Urinary bladder (tissue), 4 donors: ENCODE data around the gene EFNA2. TPM values are rescaled to one million over a fixed set of nuclear protein-coding genes. Genes with fewer than 3 reads are reported as not detected.

Experiments
- DNase-seq: peaks from one replicate; pipeline ENCODE4 v3.0.0-alpha.2; 2015; ENCODE audit errors: extremely low spot score
- H3K27ac ChIP-seq: one replicate; pipeline ENCODE4 v1.5.1; 2013; ENCODE audit warnings: low read depth, mild to moderate bottlenecking, moderate library complexity
- H3K36me3 ChIP-seq: one replicate; pipeline ENCODE4 v1.6.1; 2013; ENCODE audit warnings: mild to moderate bottlenecking, moderate library complexity; ENCODE audit not compliant: insufficient read depth
- H3K4me1 ChIP-seq: one replicate; pipeline ENCODE4 v1.6.1; 2013; ENCODE audit warnings: mild to moderate bottlenecking, moderate library complexity; ENCODE audit not compliant: insufficient read depth
- H3K4me3 ChIP-seq: one replicate; pipeline ENCODE4 v1.5.1; 2013; ENCODE audit warnings: low read depth, low read length
- WGBS: extraction: QIAGEN DNeasy Blood & Tissue Kit; methylation state at CpG from one replicate; pipeline ENCODE4 v1.1.7; 2013; 5-methylcytosine and 5-hydroxymethylcytosine counted together
- polyA plus RNA-seq: library from polyadenylated mRNA; stranded (reverse); fragments of 200-250 nt; gene quantifications from one replicate; pipeline ENCODE4 v1.2.3, GENCODE V29; 2013
- total RNA-seq: library from RNA; depleted of rRNA; stranded (reverse); fragments of >200 nt; gene quantifications from one replicate; pipeline ENCODE4 v1.2.3, GENCODE V29; 2014
- donor health status: healthy with polysubstance abuse.
- donor health status: healthy.

EFNA2 gene
- total RNA-seq (0.32 TPM), polyA plus RNA-seq (0.09 TPM)

- WGBS = under 1% methylated on average over 100 of the region's 113 CpGs
- H3K36me3 ChIP-seq = no peaks in the 10 kb centered on the region
- H3K27ac ChIP-seq = no peak within 1 kb of the TSS
- H3K4me1 ChIP-seq = no peaks in the 10 kb centered on the region
- H3K4me3 ChIP-seq = peak within 1 kb of the TSS; percentile 43
- no peak for DNase-seq
Observed at GRCh38 chr19:1285737-1286360, at the start of gene EFNA2. TSS of gene EFNA2 (plus strand) at chr19:1285873. CDS start at chr19:1286169, 296 bp downstream.

- Histone ChIP-seq H3K27ac (no peak overlapping the region), H3K36me3 (no peaks in the 10 kb centered on the region), H3K4me1 (no peaks in the 10 kb centered on the region), H3K4me3 (peak overlapping the region; percentile 46)
- 11% methylated on average over 42 of the region's 42 CpGs for WGBS
- DNase-seq = no peak
Observed at GRCh38 chr19:1236576-1236975, 49.1 kb upstream of the EFNA2 start.

GRCh38 chr19:1237027-1237659 lies 48.5 kb upstream of the EFNA2 start:
- Histone ChIP-seq H3K4me1 (no peaks in the 10 kb centered on the region), H3K27ac (no peak overlapping the region), H3K36me3 (no peaks in the 10 kb centered on the region), H3K4me3 (peak overlapping the region; percentile 46)
- no peak for DNase-seq
- 1% methylated on average over 60 of the region's 60 CpGs for WGBS

- Histone ChIP-seq H3K4me3 (peak within 1 kb of the TSS; percentile 46), H3K27ac (no peak within 1 kb of the TSS), H3K36me3 (no peaks in the 10 kb centered on the region), H3K4me1 (no peaks in the 10 kb centered on the region)
- under 1% methylated on average over 84 of the region's 87 CpGs for whole genome bisulfite sequencing
- no peak for DNase-seq
Observed at GRCh38 chr19:1237754-1238368, 47.8 kb upstream of the EFNA2 start, which contains the start of gene CBARP. TSS of gene CBARP (minus strand) at chr19:1238005. CDS start at chr19:1236100, 1,905 bp downstream.

- DNase-seq = no peak
- H3K4me3 ChIP-seq = peak overlapping the region; percentile 46
Observed at GRCh38 chr19:1238369-1239303, 47.0 kb upstream of the EFNA2 start.

GRCh38 chr19:1239420-1239795 lies 46.3 kb upstream of the EFNA2 start:
- H3K4me3 ChIP-seq = no peak overlapping the region
- H3K4me1 ChIP-seq = no peaks in the 10 kb centered on the region
- no peak overlapping the region for H3K27ac ChIP-seq
- H3K36me3 ChIP-seq = no peaks in the 10 kb centered on the region
- no peak for DNase-seq
- WGBS = 85% methylated on average over 11 of the region's 11 CpGs

More at GRCh38 chr19:1238369-1239303, 47.0 kb upstream of the EFNA2 start:
- Histone ChIP-seq H3K4me1 (no peaks in the 10 kb centered on the region), H3K27ac (no peak overlapping the region), H3K36me3 (no peaks in the 10 kb centered on the region)
- WGBS = 59% methylated on average over 34 of the region's 34 CpGs

- Histone ChIP-seq H3K4me1 (no peaks in the 10 kb centered on the region), H3K36me3 (no peaks in the 10 kb centered on the region), H3K4me3 (peak overlapping the region; percentile 8), H3K27ac (peak overlapping the region; percentile 76)
- no peak for DNase-seq
- WGBS = 10% methylated on average over 84 of the region's 84 CpGs
Observed at GRCh38 chr19:1239796-1240737, 45.6 kb upstream of the EFNA2 start.

GRCh38 chr19:1240925-1241324 lies 44.7 kb upstream of the EFNA2 start:
- Histone ChIP-seq H3K4me1 (peaks cover 3% of the 10 kb centered on the region), H3K27ac (no peak overlapping the region), H3K36me3 (no peaks in the 10 kb centered on the region), H3K4me3 (no peak overlapping the region)
- 61% methylated on average over 15 of the region's 15 CpGs for WGBS
- DNase-seq = no peak

- DNase-seq = no peak
- Histone ChIP-seq H3K36me3 (no peaks in the 10 kb centered on the region), H3K27ac (peak within 1 kb of the TSS; percentile 57), H3K4me1 (peaks cover 3% of the 10 kb centered on the region), H3K4me3 (peak within 1 kb of the TSS; percentile 84)
- WGBS = under 1% methylated on average over 79 of the region's 79 CpGs
Observed at GRCh38 chr19:1241417-1242095, 44.1 kb upstream of the EFNA2 start, which contains the start of gene ATP5F1D. TSS of gene ATP5F1D (plus strand) at chr19:1241751. CDS start at chr19:1241851, 100 bp downstream.

GRCh38 chr19:1243768-1244692 lies 41.6 kb upstream of the EFNA2 start:
- peaks cover 3% of the 10 kb centered on the region for H3K4me1 ChIP-seq
- no peak for DNase-seq
- 38% methylated on average over 33 of the region's 33 CpGs for WGBS
- H3K4me3 ChIP-seq = no peak overlapping the region
- H3K36me3 ChIP-seq = no peaks in the 10 kb centered on the region
- H3K27ac ChIP-seq = peak overlapping the region; percentile 86

- Histone ChIP-seq H3K36me3 (no peaks in the 10 kb centered on the region), H3K27ac (peak overlapping the region; percentile 86), H3K4me1 (peaks cover 3% of the 10 kb centered on the region), H3K4me3 (no peak overlapping the region)
- 22% methylated on average over 31 of the region's 31 CpGs for WGBS
- DNase-seq = no peak
Observed at GRCh38 chr19:1244693-1245451, 40.8 kb upstream of the EFNA2 start.
